Measurements from ENCODE around the gene PKD1. TPM values are rescaled to one million over a fixed set of nuclear protein-coding genes. Genes with fewer than 3 reads are reported as not detected.

The PKD1 gene
- total RNA-seq = 18.9 and 20.3 TPM in 2 replicates

GRCh38 chr16:2135770-2136490 lies at the start of gene PKD1:
PKD1 (minus strand) TSS chr16:2135898; CDS start chr16:2135689, 209 bp downstream.

GRCh38 chr16:2155091-2155950 lies 19.6 kb upstream of the PKD1 start, which contains the start of gene TRAF7:
TRAF7 (plus strand) TSS chr16:2155782; CDS start chr16:2163921, 8,139 bp downstream.

GRCh38 chr16:2147981-2148671 lies 12.4 kb upstream of the PKD1 start, which contains the start of gene RAB26:
RAB26 (plus strand) TSS chr16:2148625; CDS start chr16:2148784, 159 bp downstream.

GRCh38 chr16:2047330-2048115 lies 88.2 kb downstream of the PKD1 start, which contains the start of the genes NTHL1 and TSC2:
NTHL1 (minus strand) TSS chr16:2047834; CDS start chr16:2047823, 11 bp downstream.
TSC2 (plus strand) TSS chr16:2047985; CDS start chr16:2048616, 631 bp downstream.

Other genes starting within 250 kb of the PKD1 start
- not detected in 2 replicates for gene HS3ST6, start 217.5 kb downstream of the PKD1 start, total RNA-seq
- gene MSRB1, start 192.7 kb downstream of the PKD1 start, total RNA-seq = 8.4 and 11.8 TPM in 2 replicates
- not detected in 2 replicates for gene RPL3L, start 181.2 kb downstream of the PKD1 start, total RNA-seq
- gene NDUFB10, start 176.4 kb downstream of the PKD1 start, total RNA-seq = 122 and 128 TPM in 2 replicates
- 3,346 and 3,366 TPM in 2 replicates for gene RPS2, start 171.1 kb downstream of the PKD1 start, total RNA-seq
- not detected in 2 replicates for gene RNF151, start 169.0 kb downstream of the PKD1 start, total RNA-seq
- gene TBL3, start 163.8 kb downstream of the PKD1 start, total RNA-seq = 21.0 and 27.2 TPM in 2 replicates
- gene NOXO1, start 154.4 kb downstream of the PKD1 start, total RNA-seq = 0.09 and 0.11 TPM in 2 replicates
- gene GFER, start 151.7 kb downstream of the PKD1 start, total RNA-seq = 8.9 and 9.1 TPM in 2 replicates
- gene SYNGR3, start 145.9 kb downstream of the PKD1 start, total RNA-seq = 1.2 and 2.2 TPM in 2 replicates
- gene ZNF598, start 126.1 kb downstream of the PKD1 start, total RNA-seq = 8.1 and 8.8 TPM in 2 replicates
- 0.43 and 0.52 TPM in 2 replicates for gene NPW, start 116.1 kb downstream of the PKD1 start, total RNA-seq
- gene NHERF2, start 109.0 kb downstream of the PKD1 start, total RNA-seq = 40.3 and 40.6 TPM in 2 replicates
- 25.9 and 29.7 TPM in 2 replicates for gene NTHL1, start 88.1 kb downstream of the PKD1 start, total RNA-seq
- 27.5 and 28.2 TPM in 2 replicates for gene TSC2, start 87.9 kb downstream of the PKD1 start, total RNA-seq
- 0.26 and 0.65 TPM in 2 replicates for gene RAB26, start 12.7 kb upstream of the PKD1 start, total RNA-seq
- 54.2 and 60.4 TPM in 2 replicates for gene TRAF7, start 19.9 kb upstream of the PKD1 start, total RNA-seq
- gene CASKIN1, start 60.7 kb upstream of the PKD1 start, total RNA-seq = 0.17 and 0.43 TPM in 2 replicates
- 10.6 and 10.7 TPM in 2 replicates for gene MLST8, start 69.6 kb upstream of the PKD1 start, total RNA-seq
- 1.1 and 1.7 TPM in 2 replicates for gene BRICD5, start 75.0 kb upstream of the PKD1 start, total RNA-seq
- gene PGP, start 78.9 kb upstream of the PKD1 start, total RNA-seq = 5.9 and 9.1 TPM in 2 replicates
- gene E4F1, start 87.7 kb upstream of the PKD1 start, total RNA-seq = 20.9 and 22.1 TPM in 2 replicates
- 0.22 and 0.26 TPM in 2 replicates for gene DNASE1L2, start 100.5 kb upstream of the PKD1 start, total RNA-seq
- gene ECI1, start 115.7 kb upstream of the PKD1 start, total RNA-seq = 27.7 and 31.9 TPM in 2 replicates
- 29.7 and 44.9 TPM in 2 replicates for gene RNPS1, start 132.2 kb upstream of the PKD1 start, total RNA-seq
- gene ABCA3, start 204.8 kb upstream of the PKD1 start, total RNA-seq = 11.4 and 20.8 TPM in 2 replicates

Measured in dermis lymphatic vessel endothelial cell (primary cell).